Neural cell (in vitro differentiated cells): ENCODE results near the gene COL5A1. TPM values are rescaled to one million over a fixed set of nuclear protein-coding genes. Genes with fewer than 3 reads are reported as not detected.

Source experiments
- H2AFZ ChIP-seq: fragments of 200-600, 300-800 bp; sonication (generic), shearing (Covaris generic); 2 replicates; pipeline ENCODE4 v1.6.0; 2014; ENCODE audit warnings: low read depth, mild to moderate bottlenecking, antibody characterized with exemption, low read length, moderate library complexity
- H3F3A ChIP-seq: fragments of 200-600 bp; shearing (Covaris generic); 2 replicates; pipeline ENCODE4 v1.6.1; 2016; ENCODE audit warnings: mild to moderate bottlenecking, moderate library complexity, mixed read lengths, antibody characterized with exemption, low read length; ENCODE audit not compliant: insufficient read depth, poor library complexity, severe bottlenecking
- H3K27ac ChIP-seq: fragments of 200-600, 300-800 bp; sonication (generic), shearing (Covaris generic); 2 replicates; pipeline ENCODE4 v1.5.1; 2014; ENCODE audit warnings: mild to moderate bottlenecking, low read length, moderate library complexity
- H3K27me3 ChIP-seq: fragments of 300-800, 200-600 bp; sonication (generic), shearing (Covaris generic); 2 replicates; pipeline ENCODE4 v1.6.0; 2014; ENCODE audit warnings: mild to moderate bottlenecking, low read depth, low read length, moderate library complexity; ENCODE audit not compliant: insufficient read depth
- H3K36me3 ChIP-seq: fragments of 300-800, 200-600 bp; sonication (generic), shearing (Covaris generic); 2 replicates; pipeline ENCODE4 v1.5.1; 2014; ENCODE audit warnings: mild to moderate bottlenecking, antibody characterized with exemption, low read length, moderate library complexity; ENCODE audit not compliant: insufficient read depth
- H3K4me2 ChIP-seq: fragments of 300-800, 200-600 bp; sonication (generic), shearing (Covaris generic); 2 replicates; pipeline ENCODE4 v1.6.0; 2014; ENCODE audit warnings: mild to moderate bottlenecking, low read length
- H3K4me3 ChIP-seq: fragments of 300-800, 200-600 bp; sonication (generic), shearing (Covaris generic); 2 replicates; pipeline ENCODE4 v1.5.1; 2014; ENCODE audit warnings: mild to moderate bottlenecking, low read length, moderate library complexity
- H3K79me2 ChIP-seq: fragments of 200-600 bp; shearing (Covaris generic); replicated peaks from 2 replicates; pipeline ENCODE4 v1.6.0; 2014; ENCODE audit warnings: mild to moderate bottlenecking, low read length, moderate library complexity; ENCODE audit not compliant: insufficient read depth
- H3K9ac ChIP-seq: fragments of 300-800, 200-600 bp; sonication (generic), shearing (Covaris generic); 2 replicates; pipeline ENCODE4 v1.6.1; 2016; ENCODE audit warnings: mild to moderate bottlenecking, low read length, mixed read lengths
- H3K9me2 ChIP-seq: fragments of 200-600 bp; shearing (Covaris generic); 2 replicates; pipeline ENCODE4 v1.6.1; 2016; ENCODE audit warnings: mild to moderate bottlenecking, low read length, mixed read lengths; ENCODE audit not compliant: insufficient read depth
- H3K9me3 ChIP-seq: fragments of 200-600, 300-800 bp; sonication (generic), shearing (Covaris generic); 2 replicates; pipeline ENCODE4 v1.6.1; 2016; ENCODE audit warnings: mild to moderate bottlenecking, mixed run types, low read length, moderate library complexity, mixed read lengths
- H4K20me1 ChIP-seq: fragments of 200-600 bp; shearing (Covaris generic); 2 replicates; pipeline ENCODE4 v1.6.1; 2016; ENCODE audit warnings: mild to moderate bottlenecking, mixed run types; ENCODE audit not compliant: insufficient read depth
- EP300 ChIP-seq: fragments of 450-650 bp; conservative IDR thresholded peaks from 2 replicates; pipeline ENCODE4 v1.6.1; 2014; ENCODE audit warnings: antibody characterized with exemption, mild to moderate bottlenecking, moderate library complexity; ENCODE audit not compliant: poor library complexity, severe bottlenecking
- EZH2 ChIP-seq: fragments of 200-600, 300-800 bp; shearing (Covaris generic), sonication (generic); IDR thresholded peaks from 2 replicates; pipeline ENCODE4 v1.6.1; 2014; ENCODE audit warnings: antibody characterized with exemption, low read length, borderline replicate concordance, mild to moderate bottlenecking; ENCODE audit not compliant: insufficient read depth, poor library complexity, severe bottlenecking
- MXI1 ChIP-seq: fragments of 450-650 bp; conservative IDR thresholded peaks from 2 replicates; pipeline ENCODE4 v1.6.1; 2014; ENCODE audit warnings: antibody characterized with exemption, mild to moderate bottlenecking; ENCODE audit not compliant: poor library complexity, severe bottlenecking
- POLR2AphosphoS5 ChIP-seq: IDR thresholded peaks from 2 replicates; pipeline ENCODE4 v1.6.1; 2012
- RAD21 ChIP-seq: fragments of 450-650 bp; conservative IDR thresholded peaks from 2 replicates; pipeline ENCODE4 v1.6.1; 2014; ENCODE audit warnings: antibody characterized with exemption, mild to moderate bottlenecking, moderate library complexity
- SMC3 ChIP-seq: fragments of 450-650 bp; conservative IDR thresholded peaks from 2 replicates; pipeline ENCODE4 v1.6.1; 2014; ENCODE audit warnings: antibody characterized with exemption, mild to moderate bottlenecking, moderate library complexity; ENCODE audit not compliant: poor library complexity
- TAF1 ChIP-seq: IDR thresholded peaks from 2 replicates; pipeline ENCODE4 v1.6.1; 2012; ENCODE audit warnings: low read depth
- polyA plus RNA-seq: library from polyadenylated mRNA; depleted of rRNA; stranded (reverse); fragments of >200 nt; gene quantifications from 2 replicates; pipeline ENCODE4 v1.2.3, GENCODE V29; 2014
- TF ChIP-seq, protein P1 (sequence below): fragments of 450-650 bp; IDR thresholded peaks from 2 replicates; pipeline ENCODE4 v1.5.1; 2014; ENCODE audit warnings: antibody characterized with exemption, mild to moderate bottlenecking, moderate library complexity; ENCODE audit not compliant: poor library complexity, severe bottlenecking
- TF ChIP-seq, protein P2 (sequence below): IDR thresholded peaks from 2 replicates; pipeline ENCODE4 v1.6.1; 2012; ENCODE audit warnings: borderline replicate concordance

Gene COL5A1
- polyA plus RNA-seq, 1 donor from 2014 or later = not detected

DNA sequence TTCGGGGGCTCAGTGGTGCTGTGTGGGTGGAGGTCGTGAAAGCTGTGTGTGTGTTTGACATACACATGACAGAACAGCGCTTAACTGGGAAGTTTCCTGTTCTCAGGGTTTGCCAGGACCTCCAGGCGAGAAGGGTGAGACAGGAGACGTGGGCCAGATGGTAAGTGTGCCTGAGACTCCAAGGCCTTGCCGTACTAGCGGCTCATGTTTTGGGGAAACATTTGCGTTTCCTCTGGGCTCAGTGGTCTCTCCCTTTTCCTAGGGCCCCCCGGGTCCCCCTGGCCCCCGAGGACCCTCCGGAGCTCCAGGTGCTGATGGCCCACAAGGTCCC, 170.7 kb downstream of the COL5A1 start:
- H3K27ac ChIP-seq = no peak overlapping the region
- H3K9me3 ChIP-seq = no peaks in the 10 kb centered on the region
- TF ChIP-seq, protein P1, sequence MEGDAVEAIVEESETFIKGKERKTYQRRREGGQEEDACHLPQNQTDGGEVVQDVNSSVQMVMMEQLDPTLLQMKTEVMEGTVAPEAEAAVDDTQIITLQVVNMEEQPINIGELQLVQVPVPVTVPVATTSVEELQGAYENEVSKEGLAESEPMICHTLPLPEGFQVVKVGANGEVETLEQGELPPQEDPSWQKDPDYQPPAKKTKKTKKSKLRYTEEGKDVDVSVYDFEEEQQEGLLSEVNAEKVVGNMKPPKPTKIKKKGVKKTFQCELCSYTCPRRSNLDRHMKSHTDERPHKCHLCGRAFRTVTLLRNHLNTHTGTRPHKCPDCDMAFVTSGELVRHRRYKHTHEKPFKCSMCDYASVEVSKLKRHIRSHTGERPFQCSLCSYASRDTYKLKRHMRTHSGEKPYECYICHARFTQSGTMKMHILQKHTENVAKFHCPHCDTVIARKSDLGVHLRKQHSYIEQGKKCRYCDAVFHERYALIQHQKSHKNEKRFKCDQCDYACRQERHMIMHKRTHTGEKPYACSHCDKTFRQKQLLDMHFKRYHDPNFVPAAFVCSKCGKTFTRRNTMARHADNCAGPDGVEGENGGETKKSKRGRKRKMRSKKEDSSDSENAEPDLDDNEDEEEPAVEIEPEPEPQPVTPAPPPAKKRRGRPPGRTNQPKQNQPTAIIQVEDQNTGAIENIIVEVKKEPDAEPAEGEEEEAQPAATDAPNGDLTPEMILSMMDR = no peak
- TF ChIP-seq SMC3 (no peak), EZH2 (no peak), EP300 (no peak), TAF1 (no peak), MXI1 (no peak)
- TF ChIP-seq, protein P2, sequence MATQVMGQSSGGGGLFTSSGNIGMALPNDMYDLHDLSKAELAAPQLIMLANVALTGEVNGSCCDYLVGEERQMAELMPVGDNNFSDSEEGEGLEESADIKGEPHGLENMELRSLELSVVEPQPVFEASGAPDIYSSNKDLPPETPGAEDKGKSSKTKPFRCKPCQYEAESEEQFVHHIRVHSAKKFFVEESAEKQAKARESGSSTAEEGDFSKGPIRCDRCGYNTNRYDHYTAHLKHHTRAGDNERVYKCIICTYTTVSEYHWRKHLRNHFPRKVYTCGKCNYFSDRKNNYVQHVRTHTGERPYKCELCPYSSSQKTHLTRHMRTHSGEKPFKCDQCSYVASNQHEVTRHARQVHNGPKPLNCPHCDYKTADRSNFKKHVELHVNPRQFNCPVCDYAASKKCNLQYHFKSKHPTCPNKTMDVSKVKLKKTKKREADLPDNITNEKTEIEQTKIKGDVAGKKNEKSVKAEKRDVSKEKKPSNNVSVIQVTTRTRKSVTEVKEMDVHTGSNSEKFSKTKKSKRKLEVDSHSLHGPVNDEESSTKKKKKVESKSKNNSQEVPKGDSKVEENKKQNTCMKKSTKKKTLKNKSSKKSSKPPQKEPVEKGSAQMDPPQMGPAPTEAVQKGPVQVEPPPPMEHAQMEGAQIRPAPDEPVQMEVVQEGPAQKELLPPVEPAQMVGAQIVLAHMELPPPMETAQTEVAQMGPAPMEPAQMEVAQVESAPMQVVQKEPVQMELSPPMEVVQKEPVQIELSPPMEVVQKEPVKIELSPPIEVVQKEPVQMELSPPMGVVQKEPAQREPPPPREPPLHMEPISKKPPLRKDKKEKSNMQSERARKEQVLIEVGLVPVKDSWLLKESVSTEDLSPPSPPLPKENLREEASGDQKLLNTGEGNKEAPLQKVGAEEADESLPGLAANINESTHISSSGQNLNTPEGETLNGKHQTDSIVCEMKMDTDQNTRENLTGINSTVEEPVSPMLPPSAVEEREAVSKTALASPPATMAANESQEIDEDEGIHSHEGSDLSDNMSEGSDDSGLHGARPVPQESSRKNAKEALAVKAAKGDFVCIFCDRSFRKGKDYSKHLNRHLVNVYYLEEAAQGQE = no peak
- H3K79me2 ChIP-seq = no peaks in the 10 kb centered on the region
- no peaks in the 10 kb centered on the region for H3K27me3 ChIP-seq
- no peak overlapping the region for H2AFZ ChIP-seq
- H3K9me2 ChIP-seq = no peaks in the 10 kb centered on the region
- H3K9ac ChIP-seq = no peak overlapping the region
- no peaks in the 10 kb centered on the region for H3F3A ChIP-seq
- no peaks in the 10 kb centered on the region for H4K20me1 ChIP-seq
- H3K36me3 ChIP-seq = no peaks in the 10 kb centered on the region
- H3K4me2 ChIP-seq = no peak overlapping the region
- H3K4me3 ChIP-seq = no peak overlapping the region

DNA sequence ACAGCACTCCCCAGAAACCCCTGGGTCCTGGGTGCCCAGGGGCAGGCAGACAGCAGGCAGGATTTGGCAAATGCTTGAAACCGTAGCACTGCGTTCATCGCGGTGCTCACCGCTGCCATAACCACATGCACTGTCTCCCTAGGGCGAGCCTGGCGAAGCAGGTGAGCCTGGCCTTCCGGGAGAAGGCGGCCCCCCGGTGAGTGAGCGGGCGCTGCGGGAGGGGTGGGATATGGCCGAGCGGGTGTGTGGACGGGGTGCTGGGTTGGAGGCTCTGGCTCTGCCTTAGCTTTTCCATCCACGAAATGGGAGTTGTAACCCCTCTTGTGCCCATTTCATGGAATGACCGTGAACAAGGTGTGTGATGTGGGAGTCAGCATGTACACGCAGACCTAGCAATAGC, 172.2 kb downstream of the COL5A1 start:
- Histone ChIP-seq H3K9me3 (no peaks in the 10 kb centered on the region), H3K79me2 (no peaks in the 10 kb centered on the region), H4K20me1 (no peaks in the 10 kb centered on the region), H3K27ac (no peak overlapping the region), H3K9me2 (no peaks in the 10 kb centered on the region), H3K36me3 (no peaks in the 10 kb centered on the region), H3K4me2 (no peak overlapping the region), H3F3A (no peaks in the 10 kb centered on the region), H2AFZ (no peak overlapping the region), H3K27me3 (no peaks in the 10 kb centered on the region), H3K9ac (no peak overlapping the region), H3K4me3 (no peak overlapping the region)
- TF ChIP-seq, protein P2 = no peak
- TF ChIP-seq, protein P1 = no peak
- TF ChIP-seq EP300 (no peak), MXI1 (no peak), RAD21 (no peak), SMC3 (no peak), POLR2AphosphoS5 (no peak)
